Measurements from ENCODE around the gene BASP1.

DNA sequence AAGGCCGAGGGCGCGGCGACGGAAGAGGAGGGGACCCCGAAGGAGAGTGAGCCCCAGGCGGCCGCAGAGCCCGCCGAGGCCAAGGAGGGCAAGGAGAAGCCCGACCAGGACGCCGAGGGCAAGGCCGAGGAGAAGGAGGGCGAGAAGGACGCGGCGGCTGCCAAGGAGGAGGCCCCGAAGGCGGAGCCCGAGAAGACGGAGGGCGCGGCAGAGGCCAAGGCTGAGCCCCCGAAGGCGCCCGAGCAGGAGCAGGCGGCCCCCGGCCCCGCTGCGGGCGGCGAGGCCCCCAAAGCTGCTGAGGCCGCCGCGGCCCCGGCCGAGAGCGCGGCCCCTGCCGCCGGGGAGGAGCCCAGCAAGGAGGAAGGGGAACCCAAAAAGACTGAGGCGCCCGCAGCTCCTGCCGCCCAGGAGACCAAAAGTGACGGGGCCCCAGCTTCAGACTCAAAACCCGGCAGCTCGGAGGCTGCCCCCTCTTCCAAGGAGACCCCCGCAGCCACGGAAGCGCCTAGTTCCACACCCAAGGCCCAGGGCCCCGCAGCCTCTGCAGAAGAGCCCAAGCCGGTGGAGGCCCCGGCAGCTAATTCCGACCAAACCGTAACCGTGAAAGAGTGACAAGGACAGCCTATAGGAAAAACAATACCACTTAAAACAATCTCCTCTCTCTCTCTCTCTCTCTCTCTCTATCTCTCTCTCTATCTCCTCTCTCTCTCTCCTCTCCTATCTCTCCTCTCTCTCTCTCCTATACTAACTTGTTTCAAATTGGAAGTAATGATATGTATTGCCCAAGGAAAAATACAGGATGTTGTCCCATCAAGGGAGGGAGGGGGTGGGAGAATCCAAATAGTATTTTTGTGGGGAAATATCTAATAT lies 58.1 kb downstream of the BASP1 start:
- TF ChIP-seq TEAD4 (IDR thresholded peaks at IDR 0.05; ENCODE audit: borderline replicate concordance, insufficient read depth) (no peak), MXI1 (IDR thresholded peaks at IDR 0.05; ENCODE audit: low read depth, low read length) (no peak), YY1 (IDR thresholded peaks at IDR 0.05; ENCODE audit: low read depth) (no peak), RFX5 (IDR thresholded peaks at IDR 0.05; ENCODE audit: low read length) (no peak)
- TF ChIP-seq, protein P1, sequence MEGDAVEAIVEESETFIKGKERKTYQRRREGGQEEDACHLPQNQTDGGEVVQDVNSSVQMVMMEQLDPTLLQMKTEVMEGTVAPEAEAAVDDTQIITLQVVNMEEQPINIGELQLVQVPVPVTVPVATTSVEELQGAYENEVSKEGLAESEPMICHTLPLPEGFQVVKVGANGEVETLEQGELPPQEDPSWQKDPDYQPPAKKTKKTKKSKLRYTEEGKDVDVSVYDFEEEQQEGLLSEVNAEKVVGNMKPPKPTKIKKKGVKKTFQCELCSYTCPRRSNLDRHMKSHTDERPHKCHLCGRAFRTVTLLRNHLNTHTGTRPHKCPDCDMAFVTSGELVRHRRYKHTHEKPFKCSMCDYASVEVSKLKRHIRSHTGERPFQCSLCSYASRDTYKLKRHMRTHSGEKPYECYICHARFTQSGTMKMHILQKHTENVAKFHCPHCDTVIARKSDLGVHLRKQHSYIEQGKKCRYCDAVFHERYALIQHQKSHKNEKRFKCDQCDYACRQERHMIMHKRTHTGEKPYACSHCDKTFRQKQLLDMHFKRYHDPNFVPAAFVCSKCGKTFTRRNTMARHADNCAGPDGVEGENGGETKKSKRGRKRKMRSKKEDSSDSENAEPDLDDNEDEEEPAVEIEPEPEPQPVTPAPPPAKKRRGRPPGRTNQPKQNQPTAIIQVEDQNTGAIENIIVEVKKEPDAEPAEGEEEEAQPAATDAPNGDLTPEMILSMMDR (IDR thresholded peaks at IDR 0.05), result no peak
- TF ChIP-seq, protein P2, sequence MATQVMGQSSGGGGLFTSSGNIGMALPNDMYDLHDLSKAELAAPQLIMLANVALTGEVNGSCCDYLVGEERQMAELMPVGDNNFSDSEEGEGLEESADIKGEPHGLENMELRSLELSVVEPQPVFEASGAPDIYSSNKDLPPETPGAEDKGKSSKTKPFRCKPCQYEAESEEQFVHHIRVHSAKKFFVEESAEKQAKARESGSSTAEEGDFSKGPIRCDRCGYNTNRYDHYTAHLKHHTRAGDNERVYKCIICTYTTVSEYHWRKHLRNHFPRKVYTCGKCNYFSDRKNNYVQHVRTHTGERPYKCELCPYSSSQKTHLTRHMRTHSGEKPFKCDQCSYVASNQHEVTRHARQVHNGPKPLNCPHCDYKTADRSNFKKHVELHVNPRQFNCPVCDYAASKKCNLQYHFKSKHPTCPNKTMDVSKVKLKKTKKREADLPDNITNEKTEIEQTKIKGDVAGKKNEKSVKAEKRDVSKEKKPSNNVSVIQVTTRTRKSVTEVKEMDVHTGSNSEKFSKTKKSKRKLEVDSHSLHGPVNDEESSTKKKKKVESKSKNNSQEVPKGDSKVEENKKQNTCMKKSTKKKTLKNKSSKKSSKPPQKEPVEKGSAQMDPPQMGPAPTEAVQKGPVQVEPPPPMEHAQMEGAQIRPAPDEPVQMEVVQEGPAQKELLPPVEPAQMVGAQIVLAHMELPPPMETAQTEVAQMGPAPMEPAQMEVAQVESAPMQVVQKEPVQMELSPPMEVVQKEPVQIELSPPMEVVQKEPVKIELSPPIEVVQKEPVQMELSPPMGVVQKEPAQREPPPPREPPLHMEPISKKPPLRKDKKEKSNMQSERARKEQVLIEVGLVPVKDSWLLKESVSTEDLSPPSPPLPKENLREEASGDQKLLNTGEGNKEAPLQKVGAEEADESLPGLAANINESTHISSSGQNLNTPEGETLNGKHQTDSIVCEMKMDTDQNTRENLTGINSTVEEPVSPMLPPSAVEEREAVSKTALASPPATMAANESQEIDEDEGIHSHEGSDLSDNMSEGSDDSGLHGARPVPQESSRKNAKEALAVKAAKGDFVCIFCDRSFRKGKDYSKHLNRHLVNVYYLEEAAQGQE (IDR thresholded peaks at IDR 0.05; ENCODE audit: low read depth, low read length), result no peak
- TF ChIP-seq, protein P3, sequence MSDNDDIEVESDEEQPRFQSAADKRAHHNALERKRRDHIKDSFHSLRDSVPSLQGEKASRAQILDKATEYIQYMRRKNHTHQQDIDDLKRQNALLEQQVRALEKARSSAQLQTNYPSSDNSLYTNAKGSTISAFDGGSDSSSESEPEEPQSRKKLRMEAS (IDR thresholded peaks at IDR 0.05; ENCODE audit: low read depth), result no peak
